Measurements from ENCODE around the gene SPOCD1.
"Not testable (repeated sequence)": the region's sequence is repeated elsewhere in the genome, so short reads cannot be mapped to it uniquely, and the experiment has no call there.

The SPOCD1 gene

DNA sequence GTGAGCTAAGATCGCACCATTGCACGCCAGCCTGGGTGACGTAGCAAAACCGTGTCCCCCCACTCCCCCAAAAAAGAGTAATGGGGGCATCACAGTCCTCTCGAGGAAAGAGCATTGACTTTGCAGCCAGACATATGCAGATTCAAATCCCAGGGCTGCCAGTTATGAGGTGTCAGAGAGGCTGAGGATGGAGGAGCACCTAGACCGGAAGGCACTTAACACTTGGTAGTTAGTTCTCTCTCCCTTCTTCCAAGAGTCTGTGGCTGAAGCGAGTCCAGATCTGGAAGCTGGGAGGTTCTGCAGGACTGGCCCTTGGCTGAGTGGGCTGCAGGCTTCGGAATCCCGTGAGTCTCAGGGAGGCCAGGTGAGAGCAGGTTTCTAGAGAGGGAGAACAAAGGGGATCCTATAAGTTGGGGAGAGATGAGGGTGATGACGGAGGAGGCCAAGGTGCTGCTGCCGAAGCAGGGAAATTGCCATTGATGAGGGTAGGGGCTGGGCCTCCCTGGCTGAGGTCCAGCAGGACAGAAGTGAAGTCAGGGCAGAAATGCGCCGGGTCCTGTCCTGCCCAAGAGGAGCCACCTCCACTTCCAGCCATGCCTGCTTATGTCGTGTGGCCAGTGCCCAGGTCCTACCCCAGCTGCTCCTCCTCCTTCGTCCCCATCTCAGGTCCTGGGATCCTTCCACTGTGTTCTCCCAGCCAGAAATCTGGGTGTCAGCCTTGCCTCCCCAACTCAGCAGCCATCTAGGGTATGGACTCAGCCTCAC, 13.3 kb upstream of the SPOCD1 start:
- no peak for DNase-seq

DNA sequence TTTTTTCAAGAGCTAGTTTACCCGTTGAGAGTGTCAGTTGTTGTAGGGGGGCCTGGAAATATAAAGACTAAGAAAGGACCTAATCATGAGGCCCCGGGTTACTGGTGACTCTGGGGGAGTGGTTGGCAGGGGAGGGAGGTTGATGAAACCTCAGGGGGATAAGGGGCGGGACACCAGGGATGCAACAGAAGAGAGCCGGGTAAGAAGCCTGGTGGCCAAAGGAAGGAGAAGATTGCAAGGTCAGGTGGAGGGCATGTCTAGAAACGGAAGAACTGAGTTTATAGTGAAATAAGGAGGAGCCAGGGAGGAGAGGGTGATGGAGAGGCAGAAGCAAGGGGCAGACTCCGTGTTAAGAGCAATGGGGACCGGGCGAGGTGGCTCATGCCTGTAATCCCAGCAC, 12.5 kb upstream of the SPOCD1 start:
- no peak for DNase-seq

DNA sequence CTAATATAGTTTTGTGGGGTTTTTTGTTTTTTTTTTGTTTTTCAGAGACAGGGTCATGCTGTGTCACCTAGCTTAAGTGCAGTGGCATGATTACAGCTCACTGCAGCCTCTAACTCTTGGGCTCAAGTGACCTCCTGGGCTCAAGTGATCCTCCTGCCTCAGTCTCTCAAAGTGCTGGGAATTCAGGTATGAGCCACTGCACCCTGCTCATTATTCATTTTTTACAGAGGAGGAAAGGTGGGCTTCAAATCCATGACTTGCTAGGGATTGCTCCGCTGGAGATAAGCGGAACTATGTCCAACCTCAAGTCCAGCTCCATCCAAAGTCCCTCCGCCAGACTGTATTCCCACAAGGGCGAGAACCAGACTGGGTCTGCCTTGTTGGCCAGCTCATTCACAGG, 8.0 kb upstream of the SPOCD1 start:
- DNase-seq = no peak

DNA sequence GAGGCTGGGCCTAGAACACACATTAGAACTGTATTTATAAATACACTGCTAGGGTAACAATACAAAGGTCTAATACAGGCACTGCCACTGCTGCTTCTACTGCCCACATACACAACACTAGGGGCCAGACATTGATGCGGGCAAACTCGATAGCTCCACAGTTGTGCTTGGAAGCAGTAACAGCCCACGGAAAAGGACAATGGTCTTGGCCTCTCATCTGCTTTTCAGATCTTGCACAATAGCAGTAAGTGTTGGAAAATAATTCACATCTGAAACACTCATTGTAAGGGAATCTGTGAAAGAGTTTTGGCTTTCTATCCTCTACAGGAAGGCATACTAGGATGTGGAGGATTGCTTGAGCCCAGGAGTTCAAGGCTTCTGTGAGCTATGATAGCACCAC, 6.9 kb upstream of the SPOCD1 start:
- no peak for DNase-seq

DNA sequence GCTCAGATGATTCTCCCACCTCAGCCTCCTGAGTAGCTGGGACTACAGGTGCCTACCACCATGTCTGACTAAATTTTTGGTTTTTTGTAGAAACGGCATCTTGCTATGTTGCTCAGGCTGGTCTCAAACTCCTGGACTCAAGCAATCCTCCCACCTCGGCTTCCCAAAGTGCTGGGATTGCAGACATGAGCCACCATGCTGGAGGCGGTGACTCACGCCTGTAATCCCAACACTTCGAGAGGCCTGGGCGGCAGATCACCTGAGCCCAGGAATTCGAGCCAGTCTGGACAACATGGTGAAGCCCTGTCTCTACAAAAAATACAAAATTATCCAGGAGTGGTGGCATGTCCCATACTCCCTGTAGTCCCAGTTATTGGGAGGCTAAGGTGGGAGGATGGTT, 4.4 kb upstream of the SPOCD1 start:
- not testable (repeated sequence) for DNase-seq

DNA sequence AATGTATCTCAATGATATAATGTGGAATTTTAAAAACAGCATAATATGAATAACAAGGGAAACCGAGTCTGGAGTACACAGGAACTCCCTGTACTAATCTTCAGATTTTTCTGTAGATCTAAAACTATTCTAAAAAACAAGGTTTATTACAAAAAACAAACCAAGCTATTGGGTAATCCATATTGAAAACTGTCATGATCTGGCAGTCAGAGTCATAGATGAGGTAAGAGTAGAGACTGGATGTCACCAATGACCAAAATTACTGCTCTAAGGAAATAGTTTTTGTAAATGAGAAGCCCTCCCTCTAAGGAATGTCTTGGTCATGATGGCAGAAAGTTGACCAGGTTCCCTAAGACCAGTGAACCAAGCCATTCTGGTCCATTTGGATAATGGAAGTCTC, 2.4 kb upstream of the SPOCD1 start:
- DNase-seq = no peak

DNA sequence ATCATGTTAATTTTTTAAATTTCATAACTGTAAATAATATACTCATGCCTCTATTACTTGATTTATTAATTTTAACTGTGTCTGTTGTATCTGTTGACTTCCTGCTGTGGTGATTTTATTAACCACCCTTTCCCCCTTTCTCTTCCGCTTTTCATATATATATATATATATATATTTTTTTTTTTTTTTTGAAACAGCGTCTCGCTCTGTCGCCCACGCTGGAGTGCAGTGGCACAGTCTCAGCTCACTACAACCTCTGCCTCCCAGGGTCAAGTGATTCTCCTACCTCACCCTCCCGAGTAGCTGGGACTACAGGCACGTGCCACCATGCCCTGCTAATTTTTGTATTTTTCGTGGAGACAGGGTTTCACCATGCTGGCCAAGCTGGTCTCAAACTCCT, 1.1 kb upstream of the SPOCD1 start:
- not testable (repeated sequence) for DNase-seq

DNA sequence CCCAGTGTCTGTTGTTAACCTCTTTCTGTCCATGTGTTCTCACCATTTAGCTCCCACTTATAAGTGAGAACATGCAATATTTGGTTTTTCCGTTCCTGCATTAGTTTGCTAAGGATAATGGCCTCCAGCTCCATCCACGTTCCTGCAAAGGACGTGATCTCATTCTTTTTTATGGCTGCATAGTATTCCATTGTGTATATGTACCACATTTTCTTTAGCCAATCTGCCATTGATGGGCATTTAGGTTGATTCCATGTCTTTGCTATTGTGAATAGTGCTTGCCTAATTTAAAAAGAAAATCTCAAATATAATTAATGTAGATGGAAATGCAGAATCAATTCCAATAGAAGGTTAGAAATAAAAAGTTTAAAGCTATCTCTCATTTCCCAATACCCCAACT, 679 bp upstream of the SPOCD1 start:
- DNase-seq = not testable (repeated sequence)

DNA sequence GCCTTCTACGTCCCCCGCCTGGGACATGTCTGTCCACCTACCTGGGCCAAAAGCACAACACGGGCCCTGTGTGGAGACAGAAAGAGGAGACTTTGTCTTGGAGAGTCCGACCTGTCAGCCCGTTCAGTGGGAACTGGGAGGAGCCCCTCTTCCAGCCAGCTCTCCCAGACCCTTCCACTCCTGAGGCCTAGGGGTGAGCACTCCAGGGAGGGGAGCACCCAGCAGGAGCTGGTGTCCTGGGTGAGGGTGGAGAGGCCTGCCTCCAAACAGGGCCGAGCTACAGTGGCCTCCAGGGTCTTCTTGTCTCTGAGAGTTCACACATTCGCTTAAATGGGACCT, 546 bp downstream of the SPOCD1 start:
- DNase-seq = no peak

DNA sequence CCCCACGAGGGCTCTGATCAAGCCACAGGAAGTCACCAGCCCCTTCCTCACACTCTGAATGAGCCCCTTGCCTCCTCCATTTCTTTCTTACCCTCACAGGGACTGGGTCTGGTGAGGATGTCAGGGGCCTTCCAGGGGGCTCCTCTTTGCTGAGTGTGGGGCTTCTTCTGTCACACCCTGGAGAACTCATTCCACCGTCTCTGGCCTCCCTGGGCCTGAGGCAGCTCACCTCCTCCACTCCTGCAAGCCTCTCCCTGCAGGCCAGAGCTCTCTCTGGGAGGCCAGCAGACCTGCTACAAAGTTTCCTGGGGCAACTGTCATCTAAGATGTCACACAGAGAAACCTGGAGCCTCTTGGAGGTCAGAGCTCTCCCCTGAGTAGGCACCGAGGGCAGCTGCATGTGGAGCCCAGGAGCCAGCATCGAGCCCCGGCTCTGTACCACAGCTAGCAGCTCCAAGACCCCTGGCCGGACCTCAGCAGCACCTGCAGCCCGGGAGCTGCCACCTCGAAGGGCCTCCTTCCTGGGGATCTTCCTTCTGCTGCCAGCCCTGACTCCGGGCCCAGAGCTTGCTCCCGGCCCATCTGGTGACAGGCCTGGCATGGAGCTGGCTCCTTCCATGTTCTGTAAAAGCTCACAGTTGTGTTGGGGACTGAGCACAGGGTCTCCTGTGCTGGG, 1.1 kb downstream of the SPOCD1 start:
- no peak for DNase-seq

DNA sequence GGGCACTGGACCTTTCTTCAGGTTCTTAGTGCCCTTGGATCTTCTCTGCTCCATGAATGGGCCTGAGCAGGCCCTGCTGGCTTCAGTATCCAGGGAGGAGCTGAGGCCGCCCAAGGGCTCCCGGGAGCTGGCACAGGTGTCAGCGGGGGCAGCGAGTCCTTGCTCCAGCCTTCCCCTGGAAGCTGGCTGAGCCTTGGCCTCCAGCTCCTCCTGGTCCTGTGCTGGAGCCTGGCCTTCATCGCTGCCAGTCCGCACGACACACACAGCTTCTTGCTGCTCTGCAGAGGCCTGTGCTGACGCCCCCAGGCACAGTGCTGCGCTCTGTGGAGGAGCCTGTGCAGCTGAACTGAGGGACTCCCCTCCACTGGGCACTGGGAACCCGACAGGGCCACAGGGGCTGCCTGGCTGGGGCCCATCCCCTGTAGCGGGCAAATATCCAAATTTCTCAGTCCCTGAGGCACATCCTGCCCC, 1.7 kb downstream of the SPOCD1 start:
- DNase-seq = no peak

DNA sequence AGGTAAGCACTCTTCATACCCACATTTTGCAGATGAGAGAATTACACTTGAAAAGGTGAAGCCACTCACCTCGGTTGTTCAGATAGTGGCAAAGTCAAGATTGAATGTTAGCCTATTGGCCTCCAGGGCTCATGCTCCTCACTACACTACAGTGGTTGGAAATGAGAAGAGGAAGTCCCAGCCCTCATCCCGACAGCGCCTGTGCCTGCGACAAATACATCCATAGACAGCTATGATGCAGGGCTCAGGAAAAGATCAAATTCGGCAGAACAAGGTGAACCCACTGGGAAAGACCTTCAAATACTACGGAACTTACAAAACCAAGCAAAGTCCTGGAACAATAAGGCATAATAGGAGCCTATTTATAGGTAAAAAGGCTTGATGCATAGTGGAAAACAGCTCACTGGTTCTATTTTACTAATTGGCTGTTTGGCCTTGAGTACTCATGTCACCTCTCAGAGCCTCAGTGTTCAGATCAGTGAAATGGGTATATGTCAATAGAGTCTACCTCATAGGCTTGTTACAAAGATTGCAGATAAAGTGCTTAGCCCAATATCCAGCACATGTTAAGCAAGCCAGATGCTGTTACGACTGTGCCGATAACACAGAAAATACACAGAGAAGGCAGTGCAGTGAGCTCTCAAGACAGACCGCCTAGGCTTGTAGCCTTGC, 3.5 kb downstream of the SPOCD1 start:
- no peak for DNase-seq

DNA sequence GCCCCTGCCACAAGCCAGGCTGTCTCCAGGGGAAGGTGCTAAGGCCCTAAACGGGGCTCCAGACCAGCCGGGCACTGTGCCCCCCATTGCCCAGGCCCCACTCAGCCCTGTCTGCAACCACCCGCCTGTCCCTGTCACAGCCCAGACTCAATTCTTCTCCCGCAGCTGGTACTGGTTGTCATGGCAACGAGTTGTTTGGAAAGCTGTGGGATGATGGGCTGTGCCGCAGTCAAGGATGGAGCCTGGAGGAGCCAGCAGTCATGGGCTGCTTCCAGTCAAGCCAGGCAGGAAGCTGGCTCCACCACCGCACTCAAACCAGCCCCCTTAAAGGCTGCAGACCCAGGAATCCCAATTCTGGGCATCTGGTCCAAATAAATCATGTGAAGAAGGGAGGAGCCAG, 4.2 kb downstream of the SPOCD1 start:
- no peak for DNase-seq

DNA sequence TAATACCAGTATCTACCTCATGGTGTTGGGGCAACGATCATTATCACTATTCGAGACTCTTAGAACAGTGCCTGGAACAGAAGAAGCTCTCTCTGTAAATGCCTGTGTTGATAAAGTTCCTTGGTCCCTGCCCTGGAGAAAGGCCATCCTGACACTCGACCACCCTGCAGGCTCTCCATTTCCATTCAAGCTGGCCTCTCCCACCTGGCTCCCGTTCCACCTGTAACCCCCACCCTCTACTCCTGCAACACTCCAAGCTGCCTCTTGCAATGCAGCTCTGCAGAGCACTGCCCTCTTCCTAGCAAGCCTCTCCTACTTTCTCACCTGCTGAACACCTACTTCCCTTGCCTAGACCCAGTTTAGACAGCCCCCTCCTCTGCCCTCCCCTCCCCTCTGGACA, 6.1 kb downstream of the SPOCD1 start:
- DNase-seq = no peak

DNA sequence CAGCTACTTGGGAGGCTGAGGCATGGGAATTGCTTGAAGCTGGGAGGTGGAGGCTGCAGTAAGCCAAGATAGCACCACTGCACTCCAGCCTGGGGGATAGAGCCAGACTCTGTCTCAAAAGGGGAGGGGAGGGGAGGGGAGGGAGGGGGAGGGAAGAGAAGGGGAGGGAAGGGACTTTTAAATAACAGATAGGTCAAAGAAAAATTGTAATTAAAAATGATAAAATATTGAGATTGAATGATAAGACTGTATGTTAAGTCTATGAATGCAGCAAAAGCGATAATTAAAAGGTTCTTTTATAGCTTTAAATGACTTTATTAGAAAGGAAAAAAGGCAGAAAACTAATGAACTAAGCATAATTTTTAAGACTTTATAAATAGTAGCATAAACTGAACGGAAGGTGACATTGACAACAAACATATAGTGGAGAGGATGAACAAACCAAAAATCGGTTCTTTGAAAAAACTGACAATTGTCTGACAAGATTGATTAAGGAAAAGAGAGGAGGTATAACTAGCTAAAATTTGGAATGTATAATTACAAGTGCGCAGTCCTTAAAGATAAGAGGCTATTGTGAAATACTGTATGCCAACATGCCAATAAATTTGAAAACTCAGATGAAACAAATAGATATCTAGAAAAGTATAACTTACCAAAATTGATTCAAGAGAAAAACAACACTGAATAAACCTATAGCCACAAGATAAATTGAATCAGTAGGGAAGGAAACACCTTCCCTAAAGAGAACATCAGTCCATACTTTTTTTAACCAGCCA, 8.4 kb downstream of the SPOCD1 start:
- no peak for DNase-seq

DNA sequence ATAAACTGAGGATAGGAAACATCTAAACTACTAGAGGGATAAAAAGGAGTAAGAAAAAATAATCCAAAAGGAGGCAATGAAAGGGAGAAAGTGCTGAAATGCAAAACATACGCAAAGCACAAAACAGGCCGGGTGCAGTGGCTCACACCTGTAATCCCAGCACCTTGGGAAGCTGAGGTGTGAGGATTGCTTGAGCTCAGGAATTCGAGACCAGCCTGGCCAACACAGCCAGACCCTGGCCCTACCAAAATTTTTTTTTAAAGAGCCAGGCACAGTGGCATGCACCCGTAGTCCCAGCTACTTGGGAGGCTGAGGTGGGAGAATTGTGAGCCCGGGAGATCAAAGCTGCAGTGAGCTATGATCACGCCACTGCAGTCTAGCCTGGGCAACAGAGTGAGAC, 10.5 kb downstream of the SPOCD1 start:
- no peak for DNase-seq

DNA sequence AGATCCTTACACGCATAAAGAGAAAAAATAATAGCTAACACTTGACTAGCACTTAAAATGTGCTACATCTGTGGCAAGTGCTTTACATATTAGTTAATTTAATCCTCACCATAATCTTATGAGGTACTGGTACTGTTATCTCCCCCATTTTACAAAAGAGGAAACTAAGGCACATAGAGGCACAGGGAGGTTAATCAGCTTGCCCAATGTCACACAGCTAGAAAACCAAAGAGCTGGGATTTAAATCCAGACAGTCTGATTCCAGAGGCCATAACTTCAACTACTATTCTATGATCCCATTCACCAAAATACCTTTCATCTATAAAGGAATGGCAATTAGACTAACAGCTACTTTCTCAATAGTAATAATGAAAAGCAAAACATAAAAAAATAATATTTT, 11.7 kb downstream of the SPOCD1 start:
- no peak for DNase-seq

DNA sequence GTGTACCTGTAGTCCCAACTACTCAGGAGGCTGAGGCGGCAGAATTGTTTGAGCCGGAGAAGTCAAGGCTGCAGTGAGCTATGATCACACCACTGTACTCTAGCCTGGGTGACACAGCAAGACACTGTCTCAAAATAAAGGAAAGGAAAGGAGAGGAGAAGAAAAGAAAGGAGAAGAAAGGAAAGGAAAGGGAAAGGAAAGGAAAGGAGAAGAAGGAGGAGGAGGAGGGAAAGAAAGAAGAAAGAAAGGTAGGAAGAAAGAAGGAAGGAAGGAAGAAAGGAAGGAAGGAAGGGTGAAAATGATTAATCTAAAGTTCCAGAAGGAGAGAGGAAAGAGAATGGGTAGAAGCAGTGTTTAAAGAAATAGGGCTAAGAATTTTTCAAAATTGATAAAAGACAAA, 12.2 kb downstream of the SPOCD1 start:
- DNase-seq = no peak

DNA sequence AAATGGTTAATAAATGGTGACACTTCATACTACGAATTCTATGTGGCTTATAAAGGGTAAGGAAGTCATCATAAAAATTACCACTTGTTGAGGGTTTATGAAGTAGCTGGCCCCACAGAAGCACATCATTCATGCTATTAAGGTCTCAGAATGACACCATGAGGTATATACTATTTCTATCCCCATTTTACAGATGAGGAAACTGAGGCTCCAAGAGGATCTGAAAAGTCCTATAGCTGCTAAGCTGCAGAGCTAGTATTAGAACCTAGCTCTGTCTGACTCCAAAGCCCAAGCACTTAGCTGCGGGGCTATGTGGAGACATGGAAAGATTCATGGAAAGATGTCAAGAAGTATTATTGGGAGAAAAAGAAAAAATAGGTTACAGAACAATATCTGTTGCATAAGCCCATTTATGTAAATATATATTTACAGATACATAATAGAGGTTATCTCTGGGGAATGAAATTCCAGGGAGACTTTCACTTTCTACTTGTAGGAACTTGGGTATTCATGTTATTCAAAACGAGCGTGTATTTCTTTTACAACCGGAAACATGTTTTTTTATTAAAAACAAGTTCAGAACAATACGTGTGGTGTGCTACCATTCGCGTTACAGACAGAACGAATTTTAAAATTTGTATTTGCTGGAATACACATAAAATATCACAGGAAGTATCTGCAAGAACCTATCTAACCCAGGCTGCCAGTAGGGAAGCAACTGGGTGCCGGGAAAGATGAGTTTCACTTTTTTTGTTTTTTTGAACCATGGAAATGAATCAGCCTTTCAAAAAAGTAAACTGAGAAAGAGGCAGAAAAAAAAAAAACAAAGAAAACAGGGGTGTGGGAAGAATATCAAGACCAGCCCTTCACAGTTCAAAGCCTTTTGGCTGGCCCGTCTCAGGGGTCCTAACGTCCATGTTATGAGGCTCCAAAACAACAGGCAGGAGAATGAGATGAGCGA, 13.4 kb downstream of the SPOCD1 start:
- no peak for DNase-seq

DNA sequence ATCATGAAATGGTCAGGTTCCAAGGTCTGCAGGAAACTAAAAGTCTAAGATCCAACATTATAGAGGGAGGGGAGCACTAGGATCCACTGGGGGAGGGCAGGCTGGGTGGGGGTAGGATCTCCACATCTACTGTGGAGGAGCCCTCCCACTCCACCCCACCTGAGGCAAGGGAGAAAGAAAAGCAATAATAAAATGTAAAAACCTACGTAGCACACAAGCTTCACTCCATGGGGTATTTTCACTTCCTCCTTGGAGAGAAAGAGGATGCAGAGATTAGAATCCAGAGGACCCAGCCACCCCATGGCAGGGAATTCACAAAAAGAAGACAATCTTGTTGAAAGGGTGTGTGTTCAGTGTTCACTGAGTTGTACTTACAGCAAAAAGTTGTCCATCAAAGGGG, 14.4 kb downstream of the SPOCD1 start:
- DNase-seq = no peak

DNA sequence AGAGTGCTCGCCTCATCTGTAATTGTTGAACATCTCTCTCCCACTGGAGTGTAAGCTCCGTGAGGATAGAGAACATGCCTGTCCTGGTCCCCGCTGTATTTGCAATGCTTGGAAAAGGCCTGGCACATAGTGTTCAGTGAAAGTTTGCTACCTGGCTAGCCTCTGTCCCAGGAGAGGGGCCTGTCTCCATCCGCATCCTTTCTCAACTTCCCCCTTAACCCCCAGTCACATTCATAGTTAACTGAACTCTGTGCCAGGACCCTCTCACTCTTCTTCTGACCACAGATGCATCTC, 15.2 kb downstream of the SPOCD1 start:
- DNase-seq = no peak

DNA sequence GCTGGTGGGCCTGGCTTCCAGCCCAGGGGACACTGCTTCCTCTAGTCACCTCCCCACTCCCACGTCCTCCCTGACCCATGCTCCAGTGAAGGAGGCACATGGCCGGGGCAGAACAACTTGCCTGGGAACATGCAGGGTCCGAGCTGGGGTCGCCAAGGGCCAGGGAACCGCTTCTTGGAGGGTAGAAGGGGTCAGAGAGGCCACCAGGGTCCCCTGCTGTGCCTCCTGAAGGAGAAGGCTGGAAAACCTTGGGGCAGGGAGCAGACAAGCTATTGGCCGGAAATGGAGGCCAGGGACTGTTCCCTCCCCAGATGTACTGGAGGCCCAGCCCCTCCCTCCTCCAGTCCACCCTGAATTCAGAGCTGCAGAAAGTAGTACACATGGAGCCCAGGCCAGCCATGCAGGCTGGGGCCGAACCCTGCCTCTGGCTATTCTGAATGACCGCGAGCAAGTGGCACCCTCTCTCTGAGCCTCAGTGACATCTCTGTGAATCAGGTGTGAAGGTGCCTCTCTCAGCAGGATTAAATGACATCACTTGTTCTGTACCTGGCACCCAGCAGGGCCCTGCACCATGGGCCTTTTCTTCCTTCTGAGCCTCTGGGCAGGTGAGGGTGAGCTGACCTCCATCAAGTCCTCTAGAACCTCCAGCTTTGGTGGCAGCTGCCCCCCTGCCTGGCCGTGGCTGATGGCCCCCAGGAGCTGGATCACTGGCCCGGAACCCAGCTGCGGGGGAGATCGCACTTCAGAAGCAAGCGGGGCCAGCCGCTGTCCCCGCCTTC, 15.7 kb downstream of the SPOCD1 start:
- no peak for DNase-seq
